Activated gamma-delta T cell treated with anti-CD3 and anti-CD28 coated beads, Interleukin-2, amount 50 U/mL, for 16 hours (primary cell): ENCODE results near the gene PRKG1.
"Not testable (repeated sequence)": the region's sequence is repeated elsewhere in the genome, so short reads cannot be mapped to it uniquely, and the experiment has no call there.

Source experiments
- DNase-seq: peaks from one replicate; pipeline ENCODE4 v3.0.0-alpha.2; 2020; ENCODE audit warnings: low read depth

Gene PRKG1

DNA sequence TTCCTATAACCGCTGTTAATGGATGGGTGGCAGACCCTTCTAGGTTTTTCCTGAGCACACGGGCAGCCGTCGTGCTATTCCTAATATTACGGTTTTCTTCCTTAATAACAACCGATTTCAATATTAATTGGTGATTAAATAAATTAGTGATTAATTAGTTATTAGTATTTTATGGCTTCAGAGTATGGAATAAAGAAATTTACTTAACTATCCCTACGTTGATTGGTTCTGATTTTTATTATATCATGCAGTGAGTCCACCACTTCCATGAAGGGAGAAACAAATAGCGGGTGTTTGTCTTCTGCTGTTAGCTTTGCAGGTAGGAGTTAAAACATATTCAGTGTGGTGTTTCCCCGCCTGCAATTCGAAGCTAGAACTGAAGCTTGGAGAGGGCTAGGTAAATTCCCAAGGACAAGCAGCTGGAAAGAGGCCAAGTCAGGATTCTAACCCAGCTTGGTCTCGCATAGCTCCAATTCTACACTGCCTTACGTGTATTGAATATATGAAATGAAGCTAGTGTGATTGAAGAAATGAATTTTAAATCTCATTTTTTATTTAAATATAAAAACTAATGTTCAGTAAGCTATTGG lies 626.0 kb downstream of the PRKG1 start:
- no peak for DNase-seq

DNA sequence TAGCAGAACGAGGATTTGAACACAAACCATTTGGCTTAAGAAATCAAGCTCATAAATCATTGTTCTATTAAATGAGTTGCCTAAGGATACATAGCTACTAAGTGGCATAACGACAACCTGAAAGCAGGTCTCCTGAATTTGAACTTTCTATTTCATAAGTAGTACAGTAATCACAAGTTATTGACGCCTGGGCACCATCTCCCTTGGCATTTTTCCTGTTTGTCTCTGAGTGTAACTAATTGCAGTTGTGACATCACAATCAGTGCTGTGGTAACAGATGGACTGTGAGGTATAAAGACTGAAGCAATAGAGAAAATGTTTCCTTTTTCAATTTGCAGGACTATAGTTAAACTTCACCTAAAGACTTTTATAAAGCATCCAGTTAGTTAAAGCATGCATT lies 631.5 kb downstream of the PRKG1 start:
- no peak for DNase-seq

DNA sequence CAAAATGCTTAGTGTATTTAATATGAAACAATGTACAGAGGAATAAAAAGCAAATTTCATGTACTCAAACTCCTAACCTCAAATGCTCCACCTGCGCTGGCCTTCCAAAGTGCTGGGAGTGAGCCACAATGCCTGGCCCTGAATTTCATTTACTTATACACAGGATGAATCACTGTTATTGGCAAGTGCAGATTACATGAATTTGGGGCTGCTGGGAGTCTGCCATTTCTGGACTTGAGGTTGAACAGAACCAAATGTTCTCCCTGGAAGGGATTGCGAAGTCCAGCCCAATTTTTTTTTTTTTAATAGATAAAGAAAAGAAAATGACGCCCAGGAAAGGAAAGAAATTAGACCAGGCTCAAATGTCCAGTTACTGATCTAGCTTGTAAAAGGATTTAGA lies 631.9 kb downstream of the PRKG1 start:
- DNase-seq, result no peak

- no peak for DNase-seq
Measured at GRCh38 chr10:51707392-51707791, 633.1 kb downstream of the PRKG1 start.

DNA sequence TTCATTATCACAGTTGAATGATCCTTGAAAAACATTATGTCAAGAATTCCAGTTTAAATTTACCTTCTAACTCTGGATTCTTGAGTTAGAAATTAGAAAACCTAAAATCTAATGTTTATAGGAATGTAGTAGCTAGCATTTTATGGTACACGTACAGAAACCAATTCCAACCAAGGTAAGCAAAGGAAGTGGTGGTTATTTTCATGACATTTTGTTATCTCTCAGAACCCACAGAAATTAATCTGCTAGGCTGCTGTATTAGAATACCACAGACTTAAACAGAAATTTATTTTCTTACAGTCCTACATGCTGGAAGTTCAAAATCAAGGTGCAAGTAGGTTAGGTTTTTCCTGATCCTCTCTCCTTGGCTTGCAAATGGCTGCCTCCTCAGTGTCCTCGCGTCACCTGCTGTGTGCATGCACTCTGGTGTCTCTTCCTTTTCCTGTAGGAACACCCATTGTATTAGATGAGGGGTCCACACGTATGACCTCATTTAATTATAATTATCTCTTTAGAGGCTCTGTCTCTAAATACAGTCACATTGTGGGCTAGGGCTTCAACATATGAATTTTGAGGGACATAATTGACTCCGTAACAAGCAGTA lies 633.6 kb downstream of the PRKG1 start:
- no peak for DNase-seq

DNA sequence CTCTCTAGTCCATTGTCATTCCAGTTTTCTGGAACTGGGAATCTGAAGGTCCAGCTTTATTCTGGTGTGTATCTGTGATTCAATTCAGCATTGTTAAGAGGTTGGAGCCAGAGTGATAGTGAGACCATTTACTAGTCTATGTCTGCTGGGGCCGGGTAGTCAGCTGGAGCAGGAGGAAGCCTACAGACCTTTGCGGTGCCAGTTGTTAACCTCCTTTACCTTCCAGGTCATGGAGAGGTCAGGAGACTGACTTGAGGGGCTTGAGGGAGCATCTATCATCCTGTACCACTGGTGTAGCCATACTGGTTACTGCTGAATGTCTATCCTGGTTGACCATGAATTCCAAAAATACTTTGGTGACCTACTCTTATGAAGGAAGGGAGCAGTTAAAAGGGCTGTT lies 634.3 kb downstream of the PRKG1 start:
- no peak for DNase-seq

GRCh38 chr10:51709324-51709972 lies 635.2 kb downstream of the PRKG1 start:
- DNase-seq, result no peak

GRCh38 chr10:51711519-51711891 lies 637.2 kb downstream of the PRKG1 start:
- no peak for DNase-seq

DNA sequence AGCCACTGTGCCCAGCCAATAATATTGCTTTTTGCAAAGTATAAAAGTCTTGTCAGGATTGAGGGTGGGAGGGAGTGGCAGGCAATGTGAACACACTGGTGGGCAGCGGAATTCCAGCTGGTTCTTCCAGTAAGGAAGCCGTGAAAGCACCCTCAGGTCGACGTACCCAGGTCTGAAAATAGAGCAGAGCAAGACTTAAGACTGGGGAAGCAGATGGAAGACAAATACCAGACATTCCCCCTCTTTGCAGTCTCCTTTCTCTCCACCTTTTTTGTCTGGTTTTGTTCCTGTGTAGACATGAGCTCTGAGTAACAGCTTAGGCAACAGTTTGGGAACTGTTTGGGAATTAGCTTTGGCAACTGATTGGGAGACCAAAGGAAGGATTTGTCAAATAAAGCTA lies 642.7 kb downstream of the PRKG1 start:
- no peak for DNase-seq

- no peak for DNase-seq
Measured at GRCh38 chr10:51718804-51719291, 644.6 kb downstream of the PRKG1 start.

- DNase-seq, result no peak
Measured at GRCh38 chr10:51724038-51724437, 649.8 kb downstream of the PRKG1 start.

DNA sequence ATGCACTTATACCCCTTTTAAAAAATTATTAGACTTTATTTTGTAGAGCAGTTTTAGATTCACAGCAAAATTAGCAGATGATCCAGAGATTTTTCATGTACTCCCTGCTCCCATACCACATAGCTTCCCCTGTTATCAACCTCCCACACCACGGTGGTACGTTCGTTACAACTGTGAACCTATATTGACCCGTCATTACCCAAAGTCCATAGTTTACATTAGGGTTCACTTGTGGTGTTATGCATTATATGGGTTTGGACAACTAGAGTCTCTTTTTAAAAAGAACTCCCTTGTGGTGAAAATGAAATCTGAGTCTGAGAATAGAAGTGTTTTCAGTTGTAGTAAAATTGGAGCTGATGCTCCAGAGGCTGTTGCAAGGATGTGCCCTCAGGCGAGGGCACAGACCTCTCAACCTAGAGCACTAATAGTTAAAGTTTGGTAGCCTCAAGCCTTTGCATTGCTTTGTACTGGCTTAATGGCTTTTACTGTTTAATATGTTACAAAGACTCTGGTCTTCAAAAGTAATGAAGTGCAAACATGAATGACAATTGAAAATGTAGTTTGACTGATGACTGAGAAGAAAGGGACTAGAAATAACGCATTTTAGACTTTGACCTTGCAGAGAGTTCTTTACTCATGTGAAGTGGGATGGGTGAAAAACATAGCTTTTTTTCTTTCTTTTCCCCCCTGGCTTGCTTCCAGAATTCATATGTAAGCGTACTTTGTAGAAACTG lies 655.7 kb downstream of the PRKG1 start:
- DNase-seq, result no peak

DNA sequence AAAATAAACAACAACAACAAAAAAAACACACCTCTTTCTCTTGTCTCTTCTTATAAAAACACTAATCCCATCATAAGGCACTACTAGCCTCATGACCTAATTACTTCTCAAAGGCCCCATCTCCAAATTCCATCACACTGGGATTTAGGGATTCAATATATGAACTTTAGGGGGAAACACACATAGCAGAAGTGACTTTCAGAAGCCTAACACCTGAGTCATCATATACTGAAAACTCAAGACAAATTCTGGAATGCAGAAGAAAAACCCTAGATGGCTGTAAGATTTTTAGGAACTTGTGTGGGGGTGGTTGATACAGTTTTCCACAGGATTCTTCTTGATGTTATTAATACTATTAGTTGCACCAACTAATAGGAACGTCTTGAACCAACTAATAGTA lies 658.8 kb downstream of the PRKG1 start:
- no peak for DNase-seq

DNA sequence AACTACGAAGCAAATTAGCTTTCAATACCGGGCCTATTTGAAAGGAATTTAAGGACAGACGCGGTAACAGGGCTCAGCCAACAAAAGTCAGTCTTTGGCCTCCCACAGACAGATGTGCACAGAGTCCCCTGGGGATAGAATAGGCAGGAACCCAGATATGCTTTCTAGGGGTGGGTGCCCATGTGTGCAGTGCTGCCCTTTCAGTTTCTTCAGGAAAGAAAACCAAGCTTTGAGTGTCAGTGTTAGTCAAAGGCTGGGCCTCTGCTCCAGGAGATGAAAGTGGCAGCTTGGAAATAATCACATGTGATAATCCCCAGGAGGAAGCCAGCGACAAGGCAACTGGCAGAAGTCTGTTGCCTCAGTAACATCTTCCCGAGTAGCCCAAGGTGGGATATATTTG lies 668.9 kb downstream of the PRKG1 start:
- DNase-seq, result no peak

DNA sequence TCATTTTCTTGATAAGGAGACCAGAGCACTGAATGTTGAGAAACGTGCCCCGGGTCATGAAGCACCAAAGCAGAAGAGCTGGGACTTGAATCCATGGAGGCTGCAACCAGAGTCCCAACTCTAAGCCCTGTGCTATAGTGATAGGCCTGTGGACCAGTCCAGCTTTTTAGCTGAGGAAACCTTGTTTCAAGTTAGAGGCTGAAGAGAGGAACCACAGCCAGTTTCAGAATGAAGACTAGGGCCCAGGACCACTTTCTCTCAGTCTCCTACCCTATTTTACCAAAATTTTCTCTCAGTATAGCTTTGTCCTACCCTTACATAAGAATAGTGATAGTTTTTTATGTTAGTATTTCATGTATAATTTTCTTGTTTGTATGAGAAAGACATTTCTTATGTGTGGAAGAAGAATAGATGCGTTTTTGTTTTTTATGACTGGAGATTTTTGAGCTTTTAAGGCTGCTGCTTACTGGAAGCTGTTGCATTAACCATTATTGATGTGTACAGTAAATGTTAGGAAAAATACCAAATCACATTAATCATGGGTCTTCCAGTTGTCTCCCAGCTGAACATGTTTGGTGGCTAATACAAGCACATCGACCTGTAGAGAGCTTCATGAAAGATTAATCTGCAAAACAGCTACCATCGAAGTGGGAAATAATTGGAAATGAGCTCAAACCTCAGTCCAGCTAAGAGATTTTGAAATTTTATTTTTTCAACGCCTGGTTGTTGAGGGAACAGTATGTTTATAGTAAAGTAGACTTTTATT lies 670.1 kb downstream of the PRKG1 start:
- no peak for DNase-seq

- no peak for DNase-seq
Measured at GRCh38 chr10:51745397-51745796, 671.1 kb downstream of the PRKG1 start.

DNA sequence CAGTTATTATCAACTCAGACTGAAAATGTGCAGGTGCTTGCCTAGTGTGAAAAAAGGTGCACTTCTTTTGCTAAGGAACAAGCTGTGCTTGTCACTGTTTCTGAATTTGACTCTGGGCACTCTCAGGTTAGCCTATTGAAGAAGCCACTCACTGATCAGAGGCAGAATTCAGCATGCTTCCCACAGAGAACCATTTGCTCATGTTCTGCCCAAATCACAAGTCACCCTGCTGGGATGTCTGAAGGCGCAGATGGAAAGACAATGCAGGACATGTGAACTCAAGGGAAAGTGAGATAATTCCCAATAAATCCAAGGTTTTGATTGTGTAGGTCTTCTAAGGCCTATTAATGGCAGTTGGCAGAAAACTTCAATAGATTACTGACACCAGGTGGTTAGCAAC lies 672.9 kb downstream of the PRKG1 start:
- DNase-seq, result no peak

- no peak for DNase-seq
Measured at GRCh38 chr10:51748959-51749358, 674.7 kb downstream of the PRKG1 start.

DNA sequence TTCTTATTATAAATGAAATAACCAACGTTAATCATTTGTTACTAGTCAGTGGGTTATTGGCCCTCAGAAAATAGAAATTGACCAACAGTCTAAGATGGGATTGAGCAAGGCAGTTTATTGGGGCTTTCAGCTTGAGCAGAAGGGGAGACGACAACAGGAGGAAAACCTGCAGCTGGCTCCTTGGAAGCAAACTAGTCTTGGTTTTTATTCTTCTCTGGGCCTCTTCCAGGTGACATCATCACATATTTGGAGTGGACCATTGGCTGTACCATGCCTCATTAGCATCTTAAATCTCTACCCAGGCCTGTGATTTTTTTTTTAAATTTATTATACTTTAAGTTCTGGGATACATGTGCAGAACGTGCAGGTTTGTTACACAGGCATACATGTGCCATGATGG lies 684.1 kb downstream of the PRKG1 start:
- no peak for DNase-seq

DNA sequence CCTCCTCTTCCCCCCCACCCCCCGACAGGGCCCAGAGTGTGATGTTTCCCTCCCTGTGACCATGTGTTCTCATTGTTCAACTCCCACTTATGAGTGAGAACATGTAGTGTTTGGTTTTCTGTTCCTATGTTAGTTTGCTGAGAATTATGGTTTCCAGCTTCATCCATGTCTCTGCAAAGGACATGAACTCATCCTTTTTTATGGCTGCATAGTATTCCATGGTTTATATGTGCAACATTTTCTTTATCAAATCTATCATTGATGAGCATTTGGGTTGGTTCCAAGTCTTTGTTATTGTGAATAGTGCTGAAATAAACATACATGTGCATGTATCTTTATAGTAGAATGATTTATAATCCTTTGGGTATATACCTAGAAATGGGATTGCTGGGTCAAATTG lies 684.6 kb downstream of the PRKG1 start:
- not testable (repeated sequence) for DNase-seq

- DNase-seq, result no peak
Measured at GRCh38 chr10:51759896-51760534, 685.7 kb downstream of the PRKG1 start.
